DOHH2 (cell line): ENCODE data around the gene ZNF778.
"Not testable (repeated sequence)": the region's sequence is repeated elsewhere in the genome, so short reads cannot be mapped to it uniquely, and the experiment has no call there.

Source experiments
- H3F3A ChIP-seq: fragments of 200-600 bp; sonication (generic), shearing (Covaris generic); 2 replicates; pipeline ENCODE4 v1.6.0; 2016; ENCODE audit warnings: antibody characterized with exemption, mild to moderate bottlenecking; ENCODE audit not compliant: control insufficient read depth, insufficient read depth
- H3K27ac ChIP-seq: fragments of 200-600 bp; sonication (generic); 2 replicates; pipeline ENCODE4 v1.5.1; 2014; ENCODE audit warnings: low read depth, mild to moderate bottlenecking, low read length, moderate library complexity
- H3K27me3 ChIP-seq: fragments of 200-600 bp; sonication (generic); 2 replicates; pipeline ENCODE4 v1.6.1; 2014; ENCODE audit warnings: mild to moderate bottlenecking, low read length, mixed read lengths; ENCODE audit not compliant: control insufficient read depth
- H3K36me3 ChIP-seq: fragments of 200-600 bp; sonication (generic); 2 replicates; pipeline ENCODE4 v1.6.1; 2014; ENCODE audit warnings: mild to moderate bottlenecking, low read length, moderate library complexity, mixed read lengths; ENCODE audit not compliant: control insufficient read depth
- H3K4me1 ChIP-seq: fragments of 200-600 bp; sonication (generic); 2 replicates; pipeline ENCODE4 v1.6.1; 2014; ENCODE audit warnings: mild to moderate bottlenecking, low read length, mixed read lengths; ENCODE audit not compliant: control insufficient read depth
- H3K4me2 ChIP-seq: fragments of 200-600 bp; sonication (generic); 2 replicates; pipeline ENCODE4 v1.6.0; 2014; ENCODE audit warnings: mild to moderate bottlenecking, low read length, moderate library complexity
- H3K4me3 ChIP-seq: fragments of 200-600 bp; sonication (generic); 2 replicates; pipeline ENCODE4 v1.5.1; 2014; ENCODE audit warnings: mild to moderate bottlenecking, low read length, mixed read lengths
- H3K79me2 ChIP-seq: fragments of 200-600 bp; sonication (generic); 2 replicates; pipeline ENCODE4 v1.6.1; 2014; ENCODE audit warnings: mild to moderate bottlenecking, low read length, mixed read lengths; ENCODE audit not compliant: control insufficient read depth
- H3K9me2 ChIP-seq: fragments of 200-600 bp; sonication (generic); replicated peaks from 2 replicates; pipeline ENCODE4 v1.6.1; 2014; ENCODE audit warnings: mild to moderate bottlenecking, low read length, mixed read lengths; ENCODE audit not compliant: control insufficient read depth
- H3K9me3 ChIP-seq: fragments of 200-600 bp; sonication (generic); 2 replicates; pipeline ENCODE4 v1.6.1; 2014; ENCODE audit warnings: antibody characterized with exemption, low read length, mixed read lengths; ENCODE audit not compliant: control insufficient read depth, insufficient read depth
- H4K20me1 ChIP-seq: fragments of 200-600 bp; sonication (generic); 2 replicates; pipeline ENCODE4 v1.6.0; 2014; ENCODE audit warnings: low read depth, mild to moderate bottlenecking, antibody characterized with exemption, low read length, moderate library complexity; ENCODE audit not compliant: control insufficient read depth, insufficient read depth
- EZH2phosphoT487 ChIP-seq: fragments of 200-600 bp; sonication (generic); IDR thresholded peaks from 2 replicates; pipeline ENCODE4 v1.6.1; 2017; ENCODE audit warnings: borderline replicate concordance, mild to moderate bottlenecking, antibody characterized with exemption, low read length, moderate library complexity, mixed read lengths
- TF ChIP-seq, protein P1 (sequence below): fragments of 200-600 bp; sonication (generic); IDR thresholded peaks from one replicate; pipeline ENCODE4 v1.5.1; 2014; ENCODE audit warnings: antibody characterized with exemption, mild to moderate bottlenecking, low read depth, low read length; ENCODE audit not compliant: poor library complexity, severe bottlenecking

Gene ZNF778

DNA sequence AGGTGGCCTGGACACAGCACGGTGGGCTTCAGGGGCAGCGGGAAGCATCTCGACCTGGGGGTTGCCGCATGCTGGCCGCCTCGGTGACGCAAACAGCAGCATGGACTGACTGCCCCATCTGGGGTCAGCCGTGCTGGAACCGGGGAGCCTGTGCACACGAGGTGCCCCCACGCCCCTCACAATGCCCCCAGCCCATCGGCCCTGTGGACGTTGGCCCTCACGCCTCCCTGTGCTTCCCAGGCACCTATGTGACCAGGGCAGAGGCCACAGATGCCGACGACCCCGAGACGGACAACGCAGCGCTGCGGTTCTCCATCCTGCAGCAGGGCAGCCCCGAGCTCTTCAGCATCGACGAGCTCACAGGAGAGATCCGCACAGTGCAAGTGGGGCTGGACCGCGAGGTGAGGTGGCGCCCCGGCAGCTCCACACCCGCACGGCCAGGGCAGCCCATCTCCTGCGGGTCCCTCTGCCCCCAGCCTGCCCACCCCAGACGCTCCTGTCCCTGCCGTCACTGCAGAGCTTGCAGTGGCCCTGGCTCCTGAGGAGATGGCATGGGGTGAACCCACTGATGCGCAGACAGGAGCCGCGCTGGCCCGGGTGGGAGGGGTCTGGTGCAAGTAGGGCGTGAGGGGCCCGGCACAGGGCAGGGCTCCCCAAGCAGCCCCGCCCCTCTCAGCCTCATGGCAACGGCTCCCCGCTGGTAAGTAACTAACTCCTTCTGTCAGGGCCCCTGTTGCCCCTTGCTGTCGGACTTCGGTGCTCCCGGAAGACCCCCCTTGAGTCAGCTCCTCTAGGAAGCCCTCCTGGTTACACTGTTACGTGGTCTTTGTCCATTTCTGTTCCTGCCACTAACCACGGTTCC is 32.3 kb upstream of the ZNF778 start:
- no peaks in the 10 kb centered on the region for H3K9me2 ChIP-seq
- H3K9me3 ChIP-seq = no peaks in the 10 kb centered on the region
- peaks cover 17% of the 10 kb centered on the region for H3F3A ChIP-seq
- no peak overlapping the region for H3K27ac ChIP-seq
- no peak overlapping the region for H3K4me2 ChIP-seq
- TF ChIP-seq, protein P1, sequence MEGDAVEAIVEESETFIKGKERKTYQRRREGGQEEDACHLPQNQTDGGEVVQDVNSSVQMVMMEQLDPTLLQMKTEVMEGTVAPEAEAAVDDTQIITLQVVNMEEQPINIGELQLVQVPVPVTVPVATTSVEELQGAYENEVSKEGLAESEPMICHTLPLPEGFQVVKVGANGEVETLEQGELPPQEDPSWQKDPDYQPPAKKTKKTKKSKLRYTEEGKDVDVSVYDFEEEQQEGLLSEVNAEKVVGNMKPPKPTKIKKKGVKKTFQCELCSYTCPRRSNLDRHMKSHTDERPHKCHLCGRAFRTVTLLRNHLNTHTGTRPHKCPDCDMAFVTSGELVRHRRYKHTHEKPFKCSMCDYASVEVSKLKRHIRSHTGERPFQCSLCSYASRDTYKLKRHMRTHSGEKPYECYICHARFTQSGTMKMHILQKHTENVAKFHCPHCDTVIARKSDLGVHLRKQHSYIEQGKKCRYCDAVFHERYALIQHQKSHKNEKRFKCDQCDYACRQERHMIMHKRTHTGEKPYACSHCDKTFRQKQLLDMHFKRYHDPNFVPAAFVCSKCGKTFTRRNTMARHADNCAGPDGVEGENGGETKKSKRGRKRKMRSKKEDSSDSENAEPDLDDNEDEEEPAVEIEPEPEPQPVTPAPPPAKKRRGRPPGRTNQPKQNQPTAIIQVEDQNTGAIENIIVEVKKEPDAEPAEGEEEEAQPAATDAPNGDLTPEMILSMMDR = no peak
- no peak for TF ChIP-seq EZH2phosphoT487
- H3K27me3 ChIP-seq = no peaks in the 10 kb centered on the region
- no peak overlapping the region for H3K4me3 ChIP-seq
- no peaks in the 10 kb centered on the region for H3K4me1 ChIP-seq
- H3K36me3 ChIP-seq = no peaks in the 10 kb centered on the region
- H3K79me2 ChIP-seq = no peaks in the 10 kb centered on the region
- H4K20me1 ChIP-seq = no peaks in the 10 kb centered on the region

- H3K9me3 ChIP-seq, H3K4me3 ChIP-seq, H4K20me1 ChIP-seq, H3K27ac ChIP-seq, H3K4me1 ChIP-seq, H3K36me3 ChIP-seq, H3K79me2 ChIP-seq, H3K9me2 ChIP-seq, H3K27me3 ChIP-seq, H3K4me2 ChIP-seq: not testable (repeated sequence)
- H3F3A ChIP-seq = peaks cover 17% of the 10 kb centered on the region
These were observed 31.5 kb upstream of the ZNF778 start for GRCh38 chr16:89185887-89186592.

GRCh38 chr16:89186593-89187031 is 30.9 kb upstream of the ZNF778 start:
- not testable (repeated sequence) for H3K27ac ChIP-seq, H3K4me3 ChIP-seq, H3K4me2 ChIP-seq, H4K20me1 ChIP-seq, H3K9me3 ChIP-seq, H3K27me3 ChIP-seq, H3K36me3 ChIP-seq, H3K9me2 ChIP-seq, H3K4me1 ChIP-seq, H3K79me2 ChIP-seq
- H3F3A ChIP-seq = peaks cover 17% of the 10 kb centered on the region

DNA sequence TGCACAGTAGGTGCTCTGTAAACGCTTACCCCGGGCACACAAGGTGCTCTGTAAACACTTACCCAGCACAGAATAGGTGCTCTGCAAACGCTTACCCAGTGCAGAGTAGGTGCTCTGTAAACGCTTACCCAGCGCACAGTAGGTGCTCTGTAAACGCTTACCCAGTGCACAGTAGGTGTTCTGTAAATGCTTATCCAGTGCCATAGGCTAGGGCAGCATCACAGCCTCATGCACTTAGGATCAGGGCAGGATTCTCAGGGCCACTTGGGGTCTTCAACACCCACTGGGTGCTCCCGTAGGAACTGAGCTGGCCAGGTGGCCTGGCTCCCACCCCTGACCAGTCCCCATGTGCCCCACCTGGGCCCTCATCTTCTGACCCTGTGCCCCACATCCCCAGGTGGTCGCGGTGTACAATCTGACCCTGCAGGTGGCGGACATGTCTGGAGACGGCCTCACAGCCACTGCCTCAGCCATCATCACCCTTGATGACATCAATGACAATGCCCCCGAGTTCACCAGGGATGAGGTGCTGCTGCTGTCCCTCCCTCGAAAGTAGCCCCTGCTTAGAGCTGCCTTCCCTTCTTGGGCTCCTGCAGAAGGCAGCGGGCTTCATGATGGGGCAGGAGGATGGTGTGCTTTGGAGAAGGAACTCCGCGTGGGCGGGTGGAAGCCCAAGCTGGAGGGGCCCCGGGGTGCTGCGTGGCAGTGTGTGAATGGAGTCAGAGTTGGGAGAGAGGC is 30.3 kb upstream of the ZNF778 start:
- no peak overlapping the region for H3K27ac ChIP-seq
- no peak for TF ChIP-seq EZH2phosphoT487
- TF ChIP-seq, protein P1 = no peak
- no peak overlapping the region for H3K4me3 ChIP-seq
- H3K36me3 ChIP-seq = no peaks in the 10 kb centered on the region
- peaks cover 17% of the 10 kb centered on the region for H3F3A ChIP-seq
- H3K9me3 ChIP-seq = no peaks in the 10 kb centered on the region
- no peak overlapping the region for H3K4me2 ChIP-seq
- H3K79me2 ChIP-seq = no peaks in the 10 kb centered on the region
- H4K20me1 ChIP-seq = no peaks in the 10 kb centered on the region
- no peaks in the 10 kb centered on the region for H3K9me2 ChIP-seq
- H3K27me3 ChIP-seq = no peaks in the 10 kb centered on the region
- H3K4me1 ChIP-seq = peaks cover 3% of the 10 kb centered on the region; the same call in 1 of the 2 replicates
